Ovary (tissue), 9 donors: ENCODE measurements around the gene CREG2. TPM values are rescaled to one million over a fixed set of nuclear protein-coding genes. Genes with fewer than 3 reads are reported as not detected.

Source experiments
- DNase-seq, 5 donors: peaks; one replicate each; pipeline ENCODE4 v3.0.0-alpha.2; 2019 to 2020
- H3K27ac ChIP-seq, 2 donors: fragments of 200-600 bp; one replicate each; pipeline versions ENCODE4 v1.5.1 to v1.8.0; 2019 to 2022
- H3K27me3 ChIP-seq: fragments of 200-600 bp; one replicate; pipeline ENCODE4 v1.8.0; 2022
- H3K36me3 ChIP-seq: fragments of 200-600 bp; sonication (generic); one replicate; pipeline ENCODE4 v1.5.1; 2019
- H3K4me1 ChIP-seq: one replicate; pipeline ENCODE4 v1.8.1; 2013; ENCODE audit warnings: mild to moderate bottlenecking, moderate library complexity; ENCODE audit not compliant: insufficient read depth
- H3K4me3 ChIP-seq: fragments of 200-600 bp; sonication (generic); one replicate; pipeline ENCODE4 v1.5.1; 2017
- H3K9me3 ChIP-seq, 2 donors: fragments of 200-600 bp in 1 of 2; sonication (generic) in 1 of 2; one replicate each; pipeline versions ENCODE4 v1.5.1 to v1.8.1; 2013 to 2019; ENCODE audit warnings: mild to moderate bottlenecking in 1 of 2, moderate library complexity in 1 of 2
- EP300 ChIP-seq: sonication (generic); formaldehyde crosslinking; IDR thresholded peaks from one replicate; pipeline ENCODE4 v1.6.1; 2017; ENCODE audit warnings: antibody characterized with exemption
- POLR2A ChIP-seq: fragments of 450-650 bp; IDR thresholded peaks from one replicate; pipeline ENCODE4 v1.6.1; 2017; ENCODE audit warnings: antibody characterized with exemption, mild to moderate bottlenecking, moderate library complexity
- WGBS, 3 donors: extraction: QIAGEN DNeasy Blood & Tissue Kit in 1 of 3; methylation state at CpG; one replicate each; pipeline versions ENCODE4 v1.1.5 to v1.1.7; 2013 to 2017; 5-methylcytosine and 5-hydroxymethylcytosine counted together
- intact Hi-C, 4 donors: fragments of 100-400 bp; cut with DNase I; formaldehyde crosslinking; loops; one replicate each; pipeline versions ENCODE4 v1.11.0 to v1.15.1; 2022 to 2023
- polyA plus RNA-seq, 2 donors: library from polyadenylated mRNA; stranded (reverse); fragments of 200-250 nt in 1 of 2; fragments of 350-450 nt in 1 of 2; fragmentation: Illumina TruSeq in 1 of 2; extraction: RNeasy Lipid Tissue Mini Kit (QIAGEN cat#74804) in 1 of 2; gene quantifications; one replicate each; pipeline ENCODE4 v1.2.3, GENCODE V29; 2013 to 2014
- total RNA-seq, 7 donors: library from RNA; depleted of rRNA in 2 of 7; stranded (reverse); fragments of >200 nt in 2 of 7; fragmentation: NEBNext Ultra II Directional in 3 of 7; extraction: Animal tissue kit (Norgen Biotek cat#: 25700) in 3 of 7; gene quantifications; one replicate each; pipeline versions ENCODE4 v1.1.0 to v1.2.4, GENCODE V29; 2016 to 2023
- TF ChIP-seq, protein P1 (sequence below), 3 donors: fragments of 450-650 bp in 2 of 3; fragments of 200-600 bp in 1 of 3; IDR thresholded peaks; one replicate each; pipeline versions ENCODE4 v1.5.1 to v1.8.0; 2016 to 2022; ENCODE audit warnings: antibody characterized with exemption in 3 of 3, mild to moderate bottlenecking in 1 of 3
- donor health status: DM: no; HTN: no; CAD: no; lungs with moderate emphysema.
- donor health status: DM: no; HTN: no; CAD: no.
- donor health status: Bipolar disorder and iron deficiency.
- donor health status: DM: yes; HTN: yes; CAD: no.
- donor health status: DM: no; HTN: no; CAD: no.
- donor health status: DM: yes; HTN: yes; CAD: no.

The CREG2 gene
- total and polyA plus RNA-seq, 9 donors: 0.04 to 0.57 (median 0.19) TPM; not detected in 1

DNA sequence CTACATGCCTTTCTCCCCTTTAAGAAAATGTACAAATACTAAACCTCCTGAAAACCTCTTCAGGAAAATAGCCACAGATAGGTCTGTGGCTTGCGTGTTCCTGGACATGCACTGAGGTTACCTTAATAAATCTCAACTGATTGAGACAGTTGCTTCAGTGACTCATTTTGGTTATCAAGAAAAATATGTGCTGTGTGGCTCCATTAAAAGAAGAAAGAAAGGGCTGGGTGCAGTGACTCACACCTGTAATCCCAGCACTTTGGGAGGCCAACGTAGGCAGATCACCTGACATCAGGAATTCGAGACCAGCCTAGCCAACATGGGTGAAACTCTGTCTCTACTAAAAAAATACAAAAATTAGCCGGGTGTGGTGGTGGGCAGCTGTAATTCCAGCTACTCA is 27.1 kb downstream of the CREG2 start:
- no peaks in the 10 kb centered on the region for H3K27me3 ChIP-seq
- 62 to 78% (median 63%) methylated on average over 3 to 4 of the region's 4 CpGs for WGBS, 3 donors
- intact Hi-C loops: no loop called here
- no peaks in the 10 kb centered on the region for H3K9me3 ChIP-seq
- TF ChIP-seq EP300 (no peak), POLR2A (no peak)
- TF ChIP-seq, protein P1, sequence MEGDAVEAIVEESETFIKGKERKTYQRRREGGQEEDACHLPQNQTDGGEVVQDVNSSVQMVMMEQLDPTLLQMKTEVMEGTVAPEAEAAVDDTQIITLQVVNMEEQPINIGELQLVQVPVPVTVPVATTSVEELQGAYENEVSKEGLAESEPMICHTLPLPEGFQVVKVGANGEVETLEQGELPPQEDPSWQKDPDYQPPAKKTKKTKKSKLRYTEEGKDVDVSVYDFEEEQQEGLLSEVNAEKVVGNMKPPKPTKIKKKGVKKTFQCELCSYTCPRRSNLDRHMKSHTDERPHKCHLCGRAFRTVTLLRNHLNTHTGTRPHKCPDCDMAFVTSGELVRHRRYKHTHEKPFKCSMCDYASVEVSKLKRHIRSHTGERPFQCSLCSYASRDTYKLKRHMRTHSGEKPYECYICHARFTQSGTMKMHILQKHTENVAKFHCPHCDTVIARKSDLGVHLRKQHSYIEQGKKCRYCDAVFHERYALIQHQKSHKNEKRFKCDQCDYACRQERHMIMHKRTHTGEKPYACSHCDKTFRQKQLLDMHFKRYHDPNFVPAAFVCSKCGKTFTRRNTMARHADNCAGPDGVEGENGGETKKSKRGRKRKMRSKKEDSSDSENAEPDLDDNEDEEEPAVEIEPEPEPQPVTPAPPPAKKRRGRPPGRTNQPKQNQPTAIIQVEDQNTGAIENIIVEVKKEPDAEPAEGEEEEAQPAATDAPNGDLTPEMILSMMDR (IDR thresholded peaks at IDR 0.05): no peak
- H3K27ac ChIP-seq: no peak overlapping the region
- no peaks in the 10 kb centered on the region for H3K36me3 ChIP-seq
- no peak overlapping the region for H3K4me3 ChIP-seq
- no peak for DNase-seq
- no peaks in the 10 kb centered on the region for H3K4me1 ChIP-seq

DNA sequence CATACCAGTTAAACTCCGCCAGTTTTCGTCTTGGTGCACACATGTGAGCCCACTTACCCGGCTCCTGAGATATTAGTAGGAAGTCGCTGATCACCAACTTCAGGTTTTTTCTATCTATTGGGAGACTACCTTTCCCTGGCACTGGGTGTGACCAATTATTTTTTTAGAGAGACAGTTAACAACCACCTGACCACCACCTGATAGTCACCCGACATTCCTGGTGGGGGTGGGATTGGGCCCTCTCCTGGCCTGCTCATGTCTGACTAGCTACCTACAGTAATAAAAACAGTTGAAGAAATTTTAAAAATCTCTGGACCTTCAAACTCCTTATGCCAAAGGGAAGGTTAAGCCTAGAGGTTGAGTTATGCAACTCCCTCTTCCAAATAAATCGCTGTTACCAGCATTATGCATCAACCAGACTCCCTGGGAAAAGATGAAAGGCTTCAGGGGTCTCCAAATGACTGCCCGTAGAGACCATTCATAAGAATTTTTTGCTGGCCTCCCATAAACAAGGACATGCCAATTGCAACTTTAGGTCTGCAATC is 27.8 kb downstream of the CREG2 start:
- DNase-seq: no peak
- 79 to 84% (median 81%) methylated on average over 7 of the region's 7 CpGs for WGBS, 3 donors
- intact Hi-C loops: no loop called here
- Histone ChIP-seq H3K4me3 (no peak overlapping the region), H3K36me3 (no peaks in the 10 kb centered on the region), H3K27me3 (no peaks in the 10 kb centered on the region), H3K9me3 (no peaks in the 10 kb centered on the region), H3K4me1 (no peaks in the 10 kb centered on the region), H3K27ac (no peak overlapping the region)
- TF ChIP-seq, protein P1 (IDR thresholded peaks at IDR 0.05): no peak
- TF ChIP-seq POLR2A (no peak), EP300 (no peak)

DNA sequence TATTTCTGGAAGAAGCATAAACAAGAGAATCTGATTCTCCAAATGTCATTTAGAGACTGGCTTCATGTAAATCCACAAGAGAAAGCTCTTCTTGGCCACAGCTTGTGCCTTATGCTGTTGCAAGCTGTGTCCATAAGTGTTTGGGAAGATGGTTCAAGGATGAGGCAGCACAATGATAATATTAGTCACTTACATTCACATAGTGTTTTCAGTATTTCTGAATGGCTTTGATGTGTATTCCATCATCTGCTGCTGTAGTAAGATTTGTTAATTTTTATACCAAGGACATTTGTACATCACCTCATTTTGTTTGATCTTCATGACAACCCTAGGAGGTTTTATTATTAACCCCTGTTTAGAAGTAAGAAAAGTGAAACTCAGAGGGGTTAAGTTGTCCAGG is 29.9 kb downstream of the CREG2 start:
- Histone ChIP-seq H3K9me3 (no peaks in the 10 kb centered on the region), H3K27me3 (no peaks in the 10 kb centered on the region), H3K36me3 (no peaks in the 10 kb centered on the region), H3K27ac (no peak overlapping the region), H3K4me3 (no peak overlapping the region), H3K4me1 (no peaks in the 10 kb centered on the region)
- TF ChIP-seq POLR2A (no peak), EP300 (no peak)
- TF ChIP-seq, protein P1 (IDR thresholded peaks at IDR 0.05): no peak
- DNase-seq: no peak
- intact Hi-C loops: no loop called here

DNA sequence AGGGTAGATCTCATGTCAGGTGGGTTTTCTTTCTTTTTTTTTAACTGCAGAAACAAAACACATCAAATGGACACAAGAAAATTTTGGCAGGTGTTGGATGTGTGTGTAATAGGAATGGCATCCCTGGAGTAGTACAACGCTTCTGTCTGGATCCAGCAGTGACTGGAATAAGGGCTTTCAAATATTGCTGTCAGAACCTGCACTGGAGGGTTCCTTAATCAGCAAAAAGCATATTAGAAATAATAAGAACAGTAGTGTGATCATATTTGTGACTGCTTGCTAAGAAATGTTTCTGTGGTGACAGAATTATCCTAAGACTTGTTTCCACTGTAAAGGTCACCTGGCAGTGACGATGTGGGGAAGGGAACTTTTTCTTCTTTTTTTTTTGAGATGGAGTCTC is 30.8 kb downstream of the CREG2 start:
- TF ChIP-seq POLR2A (no peak), EP300 (no peak)
- TF ChIP-seq, protein P1 (IDR thresholded peaks at IDR 0.05): no peak
- no peaks in the 10 kb centered on the region for H3K27me3 ChIP-seq
- WGBS, 3 donors: 57 to 65% (median 61%) methylated on average over 2 of the region's 2 CpGs
- H3K36me3 ChIP-seq: no peaks in the 10 kb centered on the region
- no peaks in the 10 kb centered on the region for H3K9me3 ChIP-seq
- no peak overlapping the region for H3K4me3 ChIP-seq
- intact Hi-C loops: no loop called here
- no peak overlapping the region for H3K27ac ChIP-seq
- H3K4me1 ChIP-seq: no peaks in the 10 kb centered on the region
- DNase-seq: no peak
